ENCODE data around the gene SEC14L5. TPM values are rescaled to one million over a fixed set of nuclear protein-coding genes. Genes with fewer than 3 reads are reported as not detected.

Gene SEC14L5
- 0.12 TPM for polyA plus RNA-seq (ENCODE audit: insufficient read length)
- long read RNA-seq, donor 1, result 0 reads
- long read RNA-seq, donor 2, result 0 reads
- long read RNA-seq, donor 3, result 0 reads
- long read RNA-seq, donor 4, result 0 reads
- long read RNA-seq, donor 5, result 0 reads
- long read RNA-seq, donor 6, result 0 reads
- long read RNA-seq, donor 7, result 0 reads
- long read RNA-seq, donor 8, result 0 reads

- peak; percentile 96 for DNase-seq
Observed at GRCh38 chr16:4957720-4958509, at the start of gene SEC14L5. SEC14L5 (plus strand) TSS chr16:4958330; CDS start chr16:4959324, 994 bp downstream.

DNA sequence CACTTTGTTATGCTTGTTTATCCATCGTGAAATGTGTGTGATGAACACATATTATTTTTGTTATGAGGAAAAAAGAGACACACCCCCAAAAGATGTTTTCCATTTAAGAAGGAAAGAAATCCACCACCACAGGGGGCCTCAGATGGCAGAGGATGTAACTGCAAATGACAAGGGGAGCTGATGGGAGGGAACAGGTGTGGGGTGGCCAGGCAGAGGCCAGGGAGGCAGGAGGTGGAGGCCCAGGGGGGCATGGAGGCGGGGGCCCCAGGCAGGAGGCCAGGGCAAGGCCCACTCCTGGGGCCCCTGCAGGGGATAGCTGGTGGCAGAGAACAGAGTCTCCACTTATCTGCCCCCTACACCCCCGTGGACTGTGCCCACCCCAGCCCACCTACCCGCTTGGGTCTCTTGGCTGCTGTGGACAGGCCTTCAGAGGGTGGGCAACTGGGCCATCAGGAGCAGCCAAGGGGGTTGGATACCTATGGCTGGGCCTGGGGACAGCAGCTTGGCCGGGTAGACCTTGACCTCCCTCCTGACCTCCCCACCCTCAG is 49.2 kb upstream of the SEC14L5 start:
- DNase-seq, result no peak

GRCh38 chr16:4909825-4910224 is 48.3 kb upstream of the SEC14L5 start:
- DNase-seq, result no peak

DNA sequence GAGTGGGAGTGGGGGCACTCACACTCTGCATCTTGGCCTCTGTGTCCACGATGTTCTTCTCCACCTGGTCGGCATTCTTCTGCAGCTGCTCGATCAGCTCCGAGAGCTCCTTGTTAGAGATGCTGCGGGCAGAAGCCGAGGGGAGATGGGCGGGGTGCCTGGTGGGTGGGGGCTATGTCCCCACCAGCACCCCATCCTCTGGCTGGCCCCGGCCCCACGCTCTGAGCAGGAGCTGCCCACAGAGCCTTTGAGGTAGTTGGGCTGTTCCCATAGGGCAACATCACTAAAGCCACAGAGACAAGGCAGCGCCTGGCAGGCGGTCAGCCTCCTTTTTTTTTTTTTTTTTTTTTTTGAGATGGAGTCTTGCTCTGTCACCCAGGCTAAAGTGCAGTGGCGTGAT is 47.3 kb upstream of the SEC14L5 start:
- DNase-seq, result no peak

- DNase-seq, result no peak
Observed at GRCh38 chr16:4911970-4912386, 46.2 kb upstream of the SEC14L5 start.

GRCh38 chr16:4913130-4913773 is 44.9 kb upstream of the SEC14L5 start:
- DNase-seq, result no peak

GRCh38 chr16:4913774-4914525 is 44.2 kb upstream of the SEC14L5 start:
- DNase-seq, result no peak

GRCh38 chr16:4914528-4915225 is 43.5 kb upstream of the SEC14L5 start:
- DNase-seq, result no peak

DNA sequence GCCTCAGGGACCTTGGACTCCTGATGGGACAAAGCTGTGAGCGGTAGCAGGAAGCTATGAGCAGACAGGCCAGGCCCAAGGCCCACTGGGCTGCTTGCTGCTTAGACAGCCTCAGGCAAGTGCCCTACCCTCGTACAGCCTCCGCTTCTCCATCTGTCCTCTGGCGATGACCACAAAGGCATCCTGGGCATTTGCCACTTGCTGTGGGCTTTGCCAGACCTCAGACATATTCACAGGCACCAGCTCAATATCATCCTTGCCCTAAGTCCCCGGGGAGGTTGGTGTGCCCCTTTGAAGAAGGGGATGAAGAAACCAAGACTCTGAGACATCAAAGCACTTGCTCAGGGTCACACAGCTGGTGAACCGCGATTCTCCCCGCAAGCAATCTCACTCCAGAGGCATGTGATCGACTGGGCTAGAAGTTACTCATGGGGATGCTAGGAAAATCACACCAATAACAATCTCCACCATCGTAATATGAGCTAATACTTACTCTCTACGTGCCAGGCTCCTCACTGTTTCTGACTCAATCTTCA is 42.8 kb upstream of the SEC14L5 start:
- DNase-seq, result no peak

DNA sequence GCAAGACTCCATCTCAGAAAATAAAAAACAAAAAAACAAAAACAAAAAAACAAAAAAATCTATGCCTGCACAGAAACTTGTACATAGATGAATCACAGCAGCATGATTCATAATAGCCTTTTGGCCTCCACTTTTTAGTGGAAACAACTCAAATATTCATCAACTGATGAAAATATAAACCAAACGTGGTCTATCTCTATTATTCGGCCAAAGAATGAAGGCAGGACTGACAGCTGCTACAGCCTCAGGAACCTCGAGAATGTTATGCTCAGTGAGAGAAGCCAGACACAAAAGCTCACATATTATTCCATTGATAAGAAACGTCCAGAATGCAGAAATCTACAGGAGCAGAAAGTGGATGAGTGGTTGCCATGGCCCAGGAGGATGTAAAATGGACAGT is 41.0 kb upstream of the SEC14L5 start:
- DNase-seq, result no peak

DNA sequence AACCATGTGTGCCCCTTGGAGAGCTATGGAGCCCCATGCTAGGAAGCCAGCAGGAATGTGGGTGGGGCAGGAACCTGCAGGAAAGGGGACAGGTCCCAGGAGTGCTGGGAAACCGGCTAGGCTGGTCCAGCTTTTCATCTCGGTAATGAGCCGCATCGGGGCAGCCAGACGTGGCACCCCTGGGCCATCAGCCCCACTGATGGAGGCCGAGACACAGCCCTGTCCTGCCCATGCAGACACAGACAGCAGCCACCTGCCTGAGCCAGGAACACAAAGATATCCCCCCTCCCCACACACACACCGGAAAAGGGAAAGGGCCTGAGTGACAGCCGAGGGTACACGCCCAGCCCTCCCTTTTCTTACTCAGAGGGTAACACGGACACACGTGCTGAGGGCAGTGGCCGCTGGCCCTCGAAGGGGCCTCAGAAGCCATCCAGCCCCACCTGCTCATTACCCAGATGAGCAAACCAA is 39.3 kb upstream of the SEC14L5 start:
- no peak for DNase-seq

GRCh38 chr16:4920826-4921225 is 37.3 kb upstream of the SEC14L5 start:
- DNase-seq, result no peak

GRCh38 chr16:4922721-4923342 is 35.3 kb upstream of the SEC14L5 start:
- no peak for DNase-seq

GRCh38 chr16:4923853-4924252 is 34.3 kb upstream of the SEC14L5 start:
- no peak for DNase-seq

DNA sequence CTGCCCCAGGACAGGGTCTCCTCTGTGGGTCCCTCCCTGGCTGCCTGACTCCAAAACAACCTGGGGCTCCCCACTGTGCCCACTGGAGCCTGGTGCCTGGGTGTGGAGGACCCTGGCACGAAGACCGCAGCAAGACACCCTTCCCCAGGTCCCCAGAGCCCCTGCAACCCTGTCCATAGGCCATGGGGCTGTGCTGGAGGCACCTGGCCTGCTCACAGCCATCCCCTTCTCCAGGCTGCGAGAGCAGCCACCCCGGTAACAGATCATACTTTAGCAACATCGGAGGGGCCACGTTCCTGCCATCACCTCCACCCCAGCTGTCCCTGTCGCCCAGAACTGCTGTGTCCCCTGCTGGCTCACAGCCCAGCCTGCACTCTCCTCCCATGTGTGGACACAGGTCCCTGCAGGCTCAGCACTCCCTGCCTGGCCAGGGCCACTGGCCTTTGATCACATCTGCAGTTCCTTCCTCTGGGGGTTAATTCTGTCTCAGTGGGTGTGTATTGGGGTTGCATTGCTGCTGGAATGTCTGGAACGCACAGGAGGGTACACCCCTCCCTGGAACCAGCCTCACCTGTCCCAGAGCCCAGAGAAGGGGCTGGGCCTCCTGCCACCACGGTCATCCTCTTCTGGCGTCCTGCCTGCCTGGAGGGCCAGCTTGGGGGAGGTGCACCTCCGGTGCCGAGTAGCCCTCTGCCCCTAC is 33.4 kb upstream of the SEC14L5 start:
- no peak for DNase-seq

GRCh38 chr16:4925293-4925607 is 32.9 kb upstream of the SEC14L5 start:
- DNase-seq, result no peak

DNA sequence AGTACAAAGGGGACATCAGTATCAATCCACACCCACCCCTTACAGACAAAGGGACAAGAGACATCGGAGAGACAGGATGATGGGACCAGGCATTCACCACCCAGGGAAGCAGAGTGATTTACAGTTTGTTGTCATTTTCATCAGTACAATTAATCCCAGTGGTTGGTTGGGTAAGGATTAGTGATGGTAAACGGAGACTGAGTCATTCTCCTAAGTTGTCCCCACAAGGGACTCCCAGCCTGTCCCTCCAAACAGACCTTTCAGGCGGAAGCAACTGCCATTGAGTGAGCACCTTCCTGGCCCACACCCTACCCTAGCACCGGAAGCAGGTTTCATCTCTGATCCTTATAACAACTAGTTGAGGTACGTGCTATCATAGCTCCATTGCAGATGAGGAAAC is 32.3 kb upstream of the SEC14L5 start:
- no peak for DNase-seq

DNA sequence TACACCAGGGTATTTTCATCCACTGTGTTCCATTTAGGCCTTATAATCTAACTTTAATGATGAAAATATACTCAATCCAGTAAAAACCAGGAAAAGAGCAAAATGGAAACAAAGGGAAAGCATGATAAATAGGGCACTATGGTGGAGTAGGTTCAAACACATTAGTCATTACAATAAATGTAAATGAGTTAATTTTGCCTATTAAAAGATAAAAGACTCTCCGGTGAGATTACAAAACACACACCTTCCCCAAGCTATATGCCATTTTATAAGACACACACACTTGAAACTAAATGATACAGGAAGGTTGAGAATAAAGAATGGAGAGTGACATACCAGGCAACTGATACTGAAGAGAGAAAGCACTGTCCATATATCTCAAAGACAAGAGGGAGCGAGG is 31.2 kb upstream of the SEC14L5 start:
- no peak for DNase-seq

GRCh38 chr16:4927661-4928060 is 30.5 kb upstream of the SEC14L5 start:
- DNase-seq, result no peak

- DNase-seq, result no peak
Observed at GRCh38 chr16:4928227-4928626, 29.9 kb upstream of the SEC14L5 start.

Measured in left kidney (tissue), 8 donors.